SIG-M5 treated with dmso at 0.1 percent for 504 hours (cell line): ENCODE data around the gene THEMIS2.

Experiments
- DNase-seq: peaks from one replicate; lab custom pipeline; 2025; ENCODE audit not compliant: unreplicated experiment; lab: John Stamatoyannopoulos, UW

The THEMIS2 gene

DNA sequence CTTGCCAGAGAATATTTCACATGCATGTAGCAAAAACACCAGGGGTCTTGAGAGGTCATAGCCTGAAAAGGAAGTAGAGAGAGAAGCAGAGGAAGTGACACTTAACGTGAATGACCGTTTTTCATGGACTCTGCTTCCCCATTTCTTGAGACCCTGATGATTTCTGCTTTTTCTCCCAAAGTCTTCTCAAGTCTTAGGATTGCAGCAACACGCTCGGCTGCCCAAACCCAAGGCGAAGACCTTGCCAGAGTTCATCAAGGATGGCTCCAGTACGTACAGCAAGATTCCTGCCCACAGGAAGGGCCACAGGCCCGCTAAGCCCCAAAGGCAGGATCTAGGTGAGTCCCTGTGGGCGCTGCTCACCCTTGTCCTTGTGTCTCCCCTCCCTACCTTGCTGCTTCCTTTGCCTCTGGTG lies 12.8 kb downstream of the THEMIS2 start:
- peak; percentile 96 for DNase-seq

DNA sequence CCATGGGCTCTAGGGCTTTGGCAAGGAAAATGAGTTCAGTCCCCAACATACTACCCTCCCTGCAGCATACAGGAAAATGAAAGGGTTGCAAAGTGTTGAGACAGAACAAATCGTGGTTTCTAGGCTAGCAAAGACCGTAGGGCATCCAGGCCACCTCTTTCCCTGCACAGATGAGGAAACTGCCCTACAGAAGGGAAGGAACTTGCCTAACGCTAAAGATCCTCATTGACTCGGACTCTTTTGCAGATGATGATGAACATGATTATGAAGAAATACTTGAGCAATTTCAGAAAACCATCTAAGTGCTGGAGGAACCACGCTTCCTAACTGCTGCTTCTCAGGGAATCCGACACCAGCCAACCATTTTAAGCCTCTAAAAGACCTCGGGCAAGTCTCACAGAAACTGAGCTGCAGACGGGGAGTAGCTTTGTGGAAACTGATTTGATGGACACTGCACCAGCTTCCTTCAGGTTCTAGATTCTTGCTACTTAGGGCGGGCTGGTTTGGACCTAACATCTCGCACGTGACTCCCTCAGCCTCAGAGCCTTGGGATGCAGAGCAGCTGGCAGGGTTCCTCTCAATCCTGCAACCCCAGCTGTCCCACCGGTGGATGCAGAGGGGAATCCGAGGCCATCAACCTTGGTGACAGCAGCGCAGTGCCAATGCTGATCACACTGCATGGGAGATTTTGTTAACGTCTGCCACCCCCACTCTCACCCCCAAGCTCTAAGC lies 13.4 kb downstream of the THEMIS2 start:
- DNase-seq: peak; percentile 97

DNA sequence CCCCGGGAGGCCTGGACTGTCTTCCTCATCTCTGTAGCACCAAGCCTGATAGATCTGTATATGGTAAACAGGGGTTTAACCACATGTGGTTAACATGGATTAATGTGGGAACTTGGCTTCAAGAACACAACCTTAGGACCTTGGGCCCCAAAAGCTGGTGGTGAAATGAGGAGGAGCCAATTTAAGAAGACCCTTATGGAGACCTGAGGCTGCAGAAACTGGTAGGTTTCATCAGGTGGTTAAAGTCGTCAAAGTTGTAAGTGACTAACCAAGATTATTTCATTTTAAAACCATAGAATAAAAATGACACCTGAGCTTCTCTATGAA lies 14.0 kb downstream of the THEMIS2 start:
- peak; percentile 30 for DNase-seq

DNA sequence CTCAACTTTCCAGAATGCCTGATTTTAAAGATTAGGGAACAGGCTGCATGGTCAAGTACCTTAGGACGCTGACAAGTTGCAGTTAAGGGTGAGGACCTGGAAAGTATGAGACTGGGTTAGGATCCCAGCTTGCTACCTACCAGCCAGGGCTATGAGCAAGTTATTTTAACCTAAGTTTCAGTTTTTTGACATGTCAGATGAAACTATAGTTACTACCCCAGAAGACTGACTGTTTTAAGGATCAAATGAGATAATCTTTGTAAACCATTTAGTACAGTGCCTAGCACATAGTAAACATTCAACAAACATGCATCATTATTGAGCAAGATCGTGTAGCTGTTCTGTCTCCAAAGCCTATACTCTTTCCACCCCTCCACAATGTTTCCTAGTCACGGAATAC lies 14.4 kb downstream of the THEMIS2 start:
- no peak for DNase-seq

DNA sequence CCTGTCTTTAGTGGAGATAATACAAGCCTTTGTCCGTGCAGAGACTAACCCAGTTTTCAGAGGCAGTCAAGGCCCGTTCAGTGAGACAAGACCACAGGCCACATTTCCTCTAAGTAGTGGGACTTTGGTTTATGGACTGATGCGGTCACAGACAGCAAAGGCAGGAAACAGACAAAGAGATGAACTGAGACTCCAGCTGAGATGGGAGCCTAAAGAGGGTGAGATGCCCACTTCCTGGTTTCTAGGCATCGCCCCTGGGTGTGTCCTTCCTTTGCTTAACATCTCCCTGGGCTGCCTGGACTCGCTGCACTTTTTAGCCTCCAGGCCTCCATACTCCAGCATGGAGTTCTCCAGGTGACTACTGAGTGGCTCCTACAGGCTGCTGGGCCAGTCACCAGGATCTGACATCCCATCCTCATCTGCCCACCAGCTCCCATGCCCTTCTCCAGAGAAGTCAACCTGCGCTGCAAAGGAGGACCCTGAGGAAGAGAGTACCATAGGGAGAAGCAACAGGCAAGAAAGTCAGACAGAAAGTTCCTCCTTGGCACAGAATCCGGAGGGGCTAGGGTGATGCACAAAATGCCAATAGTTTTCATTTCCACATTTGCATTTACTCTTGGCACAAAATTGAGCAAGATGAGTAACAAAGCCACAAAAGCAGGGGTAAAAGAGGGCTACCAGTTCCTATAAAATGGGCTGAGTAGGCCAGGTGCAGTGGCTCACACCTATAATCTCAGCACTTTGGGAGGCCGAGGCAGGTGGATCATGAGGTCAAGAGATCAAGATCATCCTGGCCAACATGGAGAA lies 15.1 kb downstream of the THEMIS2 start:
- peak; percentile 93 for DNase-seq

DNA sequence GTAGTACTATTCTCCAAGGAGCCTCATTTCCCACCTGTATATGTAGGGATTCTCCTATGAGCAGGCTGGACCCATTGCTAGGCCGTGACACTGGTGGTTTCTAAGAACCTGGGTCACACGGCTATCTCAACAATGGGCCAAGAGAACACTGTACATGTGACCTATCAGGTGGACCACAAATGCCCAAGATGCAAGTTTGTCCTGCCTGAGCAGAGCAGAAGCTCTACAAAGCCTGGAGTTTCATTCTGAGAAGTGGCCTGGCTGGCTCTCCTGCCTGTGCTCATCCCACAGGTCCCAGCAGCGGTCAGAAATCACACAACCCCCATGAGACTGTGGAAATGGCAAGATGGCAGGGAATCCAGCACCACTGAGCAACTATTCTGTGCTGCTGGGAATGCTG lies 17.2 kb downstream of the THEMIS2 start:
- no peak for DNase-seq

DNA sequence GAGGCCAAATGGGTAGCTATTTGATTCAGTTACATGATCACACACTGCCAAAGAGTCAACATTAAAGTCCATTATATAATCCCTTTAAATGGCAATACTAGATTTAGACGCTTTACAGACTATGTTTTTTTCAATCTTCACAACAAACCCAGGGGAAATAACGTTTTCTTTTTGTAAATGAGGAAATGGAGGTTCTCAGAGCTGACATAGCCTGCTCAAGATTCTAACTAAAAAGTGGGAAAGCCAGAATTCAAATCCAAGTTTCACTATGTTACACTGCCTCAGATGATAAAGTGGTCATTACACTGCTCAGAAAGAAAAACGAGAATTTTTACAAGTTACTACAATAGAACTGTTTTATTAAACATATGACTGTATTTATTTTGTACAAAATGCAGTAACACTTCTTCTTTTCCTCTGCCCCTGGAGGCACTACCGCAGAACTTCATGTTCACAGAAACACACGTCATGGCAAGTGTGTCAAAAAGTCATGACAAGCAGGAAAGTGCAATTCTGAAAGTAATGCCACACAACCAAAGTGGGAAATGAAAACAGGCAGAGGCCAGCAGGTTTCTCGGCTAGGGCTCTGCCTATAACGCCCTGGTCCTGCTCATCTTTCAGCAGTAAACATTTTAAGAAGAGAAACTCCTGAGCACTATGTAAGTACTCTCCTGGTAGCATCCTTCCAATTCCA lies 19.0 kb downstream of the THEMIS2 start:
- peak; percentile 56 for DNase-seq

DNA sequence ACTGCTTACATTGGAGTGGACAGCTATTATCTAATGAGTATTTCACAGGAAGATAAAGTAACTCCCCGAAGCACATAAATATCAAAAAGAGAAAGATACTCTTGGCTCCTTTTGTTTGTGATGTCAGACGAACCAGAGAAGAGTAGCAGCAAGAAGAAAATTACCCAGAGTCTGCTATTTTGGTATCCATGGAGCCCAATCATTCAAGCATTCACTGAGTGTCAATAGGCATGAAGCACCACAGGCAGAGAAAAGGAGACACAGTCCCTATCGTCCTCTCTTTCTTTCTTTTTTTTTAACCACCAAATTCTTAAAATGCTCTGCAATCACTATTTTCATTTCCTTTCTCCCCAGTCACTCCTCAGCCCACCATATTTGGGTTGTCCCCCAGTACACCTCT lies 22.2 kb downstream of the THEMIS2 start:
- DNase-seq: no peak

DNA sequence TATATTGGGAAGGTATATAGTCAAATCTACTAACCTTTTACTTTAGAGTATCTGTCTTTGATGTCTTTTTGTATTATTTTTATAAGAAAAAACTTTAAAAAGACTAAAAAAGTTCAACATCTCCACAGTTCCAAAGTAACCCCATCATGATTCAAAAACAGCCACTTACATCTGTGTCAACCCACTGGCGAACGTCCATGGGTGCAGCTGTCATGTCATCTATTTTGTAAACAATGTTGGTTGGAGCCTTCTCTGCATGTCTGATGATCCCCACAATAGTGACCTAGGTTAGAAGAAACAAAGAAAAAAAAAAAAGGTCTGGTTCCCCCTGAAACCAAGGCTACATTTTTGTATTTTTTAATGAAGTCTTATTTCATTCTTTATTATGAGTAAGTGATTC lies 34.4 kb downstream of the THEMIS2 start:
- no peak for DNase-seq

DNA sequence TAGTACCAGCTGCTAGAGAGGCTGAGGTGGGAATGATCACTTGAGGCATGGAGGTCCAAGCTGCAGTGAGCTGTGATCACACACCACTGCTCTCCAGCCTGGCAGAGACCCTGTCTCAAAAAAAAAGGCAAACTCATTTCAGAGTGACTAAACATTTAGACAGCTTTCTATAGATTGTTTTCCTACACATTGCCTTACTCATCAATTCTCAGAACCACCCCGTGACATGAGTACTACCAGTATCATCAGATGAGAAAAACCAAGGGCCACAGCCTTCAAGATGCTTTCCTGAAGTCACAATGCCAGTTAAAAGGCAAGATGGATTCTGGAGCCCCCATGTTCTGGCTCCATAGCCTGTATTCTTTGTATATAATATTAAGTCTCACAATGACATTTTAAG lies 40.1 kb downstream of the THEMIS2 start:
- no peak for DNase-seq

DNA sequence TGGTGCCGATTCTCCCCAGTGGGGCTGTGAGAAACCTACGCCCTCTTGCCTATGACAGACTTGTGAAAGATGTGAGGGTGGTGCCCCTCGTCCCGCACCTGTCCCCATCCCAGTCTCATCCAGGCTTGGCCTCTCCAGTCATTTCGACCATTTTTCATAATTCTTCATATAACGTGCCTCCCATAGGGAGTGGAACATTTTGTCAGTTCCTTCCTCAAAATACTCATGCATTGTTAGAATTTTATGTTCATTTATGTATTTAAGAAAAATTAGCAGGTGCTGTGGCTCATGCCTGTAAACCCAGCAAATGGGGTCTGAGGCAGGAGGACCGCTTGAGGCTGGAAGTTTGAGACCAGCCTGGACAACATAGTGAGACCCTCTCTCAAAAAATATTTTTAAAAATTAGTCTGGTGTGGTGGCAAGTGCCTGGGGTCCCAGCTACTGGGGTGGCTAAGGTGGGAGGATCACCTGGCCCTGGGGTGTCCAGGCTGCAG lies 42.8 kb downstream of the THEMIS2 start:
- no peak for DNase-seq

DNA sequence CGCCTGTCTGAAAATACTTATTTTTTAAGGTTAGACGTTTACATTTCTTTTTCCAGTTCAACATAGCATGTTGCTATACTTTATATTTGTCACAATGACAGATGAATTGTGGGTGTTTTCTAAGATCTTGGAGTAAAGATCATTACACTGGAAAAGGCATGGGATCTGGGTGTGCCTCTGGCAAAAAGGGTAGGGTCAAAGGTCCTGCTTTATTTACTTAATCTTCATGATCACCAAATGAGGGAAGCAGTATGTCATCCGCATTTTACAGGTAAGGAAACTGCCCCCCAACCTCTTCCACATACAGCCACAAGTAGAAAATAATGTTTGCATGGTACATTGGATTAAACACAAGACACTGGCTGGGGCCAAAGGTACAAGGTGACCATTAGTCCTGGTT lies 49.9 kb downstream of the THEMIS2 start:
- no peak for DNase-seq

DNA sequence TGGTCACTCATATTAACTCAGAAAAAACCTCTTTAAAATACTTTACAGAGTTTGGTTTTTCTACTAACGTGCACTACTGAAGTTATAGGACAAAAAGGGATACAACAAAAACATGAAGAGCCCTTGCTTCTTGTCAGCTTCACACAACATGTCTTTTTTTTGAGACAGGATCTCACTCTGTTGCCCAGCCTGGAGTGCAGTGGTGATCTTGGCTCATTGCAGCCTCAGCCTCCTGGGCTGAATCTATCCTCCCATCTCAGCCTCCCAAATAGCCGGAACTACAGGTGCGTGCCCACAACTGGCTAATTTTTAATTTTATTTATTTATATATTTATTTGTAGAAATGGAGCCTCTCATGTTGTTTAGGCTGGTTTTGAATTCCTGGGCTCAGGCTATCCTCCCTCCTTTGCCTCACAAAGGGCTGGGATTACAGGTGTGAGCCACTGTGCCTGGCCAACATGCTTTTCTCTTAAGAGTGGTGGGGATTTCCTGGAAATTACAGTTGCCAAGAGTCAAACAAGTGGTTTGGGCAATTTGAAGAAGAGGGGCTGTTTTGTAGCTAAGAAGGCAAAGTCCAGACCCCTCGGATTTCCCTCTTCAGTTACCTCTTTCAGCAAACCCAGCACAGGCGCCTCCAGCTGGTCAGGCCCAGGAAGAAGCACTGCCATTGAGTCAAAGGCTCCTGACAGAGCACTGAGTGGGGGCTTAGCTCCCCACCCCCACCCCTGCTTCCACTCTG lies 56.0 kb downstream of the THEMIS2 start:
- no peak for DNase-seq

DNA sequence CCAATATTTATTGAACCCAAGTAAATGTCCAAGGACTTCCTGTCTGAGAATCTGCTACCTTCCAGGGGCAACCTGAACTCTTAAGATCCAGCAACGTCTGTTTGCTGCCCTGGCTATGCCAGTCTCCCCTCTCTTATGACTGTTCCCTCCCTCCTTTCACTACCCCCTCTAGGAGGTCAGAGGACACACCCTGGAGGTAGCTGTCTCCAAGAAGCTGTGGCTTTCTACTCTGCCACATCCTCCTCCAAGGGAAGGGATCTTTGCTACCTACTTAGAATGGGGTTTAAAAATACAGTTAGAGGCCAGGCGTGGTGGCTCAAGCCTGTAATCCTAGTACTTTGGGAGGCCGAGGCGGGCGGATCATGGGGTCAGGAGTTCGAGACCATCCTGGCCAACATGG lies 58.8 kb downstream of the THEMIS2 start:
- DNase-seq: no peak

DNA sequence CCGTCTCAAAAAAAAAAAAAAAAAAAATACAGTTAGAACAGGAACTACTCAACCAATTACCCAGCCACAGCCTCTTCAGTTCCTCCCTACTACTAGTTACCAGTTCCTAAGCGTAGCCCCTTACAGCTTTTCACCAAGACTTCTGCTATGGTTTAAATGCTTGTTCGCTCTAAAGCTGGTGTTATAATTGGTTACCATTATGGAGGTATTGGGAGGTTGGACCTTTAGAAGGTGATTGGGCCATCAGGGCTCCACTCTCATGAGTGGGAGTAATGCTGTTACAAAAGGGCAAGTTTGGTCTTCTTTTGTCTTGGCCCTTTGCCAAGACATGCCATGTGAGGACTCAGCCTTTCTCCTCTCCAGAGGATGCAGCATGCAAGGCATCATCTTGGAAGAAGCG lies 59.4 kb downstream of the THEMIS2 start:
- DNase-seq: peak; percentile 70

DNA sequence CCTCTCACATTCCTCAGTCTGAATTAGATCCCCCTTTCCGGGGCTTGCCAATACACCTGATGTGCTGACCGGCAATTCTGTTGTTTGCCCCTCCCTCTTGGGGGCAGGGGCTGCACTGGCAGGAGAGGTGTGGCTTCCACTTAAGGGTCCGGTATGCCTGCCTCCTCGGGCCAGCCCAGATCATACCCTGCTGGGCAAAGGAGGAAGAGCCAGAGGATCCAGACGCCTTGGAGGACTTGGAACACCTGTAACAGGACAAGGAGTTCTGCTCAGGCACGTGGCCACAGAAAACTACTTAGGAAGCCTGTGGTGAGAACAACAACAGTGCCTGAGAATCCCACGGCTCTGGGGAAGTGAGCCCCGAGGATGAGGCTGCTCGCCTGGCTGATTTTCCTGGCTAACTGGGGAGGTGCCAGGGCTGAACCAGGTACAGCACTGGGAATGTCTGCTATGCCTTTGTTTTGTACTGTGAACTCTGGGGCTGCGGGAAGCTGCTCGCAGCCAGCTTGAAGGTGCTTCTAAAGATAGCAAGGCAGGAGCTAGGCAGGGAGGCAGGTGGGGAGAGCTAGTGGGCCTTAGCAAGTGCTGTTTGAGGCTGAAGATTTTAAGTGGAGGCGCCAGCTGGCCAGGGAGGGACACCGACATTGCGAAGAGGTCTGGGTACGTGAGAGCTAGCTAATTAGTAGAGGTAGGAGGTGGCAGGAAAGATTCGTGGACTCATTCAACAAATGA lies 62.6 kb downstream of the THEMIS2 start, which contains the start of gene SMPDL3B:
TSS of gene SMPDL3B (plus strand) at position 183 of the 732 bp plus-strand sequence. CDS start at position 367, 184 bp downstream.
- DNase-seq: no peak

DNA sequence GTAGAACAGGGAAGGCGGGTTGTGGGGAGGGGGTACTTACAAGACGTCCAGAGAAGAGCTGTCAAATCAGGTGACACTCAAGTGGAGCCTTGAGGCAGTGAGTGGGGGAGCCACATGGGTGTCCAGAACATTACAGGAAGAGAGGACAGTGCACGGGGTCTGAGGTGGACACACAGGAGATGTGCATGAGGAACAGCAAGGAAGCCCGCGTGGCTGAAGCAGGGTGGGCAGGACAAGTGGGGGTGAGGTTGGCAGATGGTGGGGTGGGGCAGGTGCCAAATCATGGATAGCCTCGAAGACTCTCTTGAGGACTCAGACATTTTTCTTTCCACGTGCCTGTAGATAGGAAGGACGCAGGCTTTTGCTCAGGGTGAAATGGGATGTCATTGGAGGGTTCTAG lies 63.4 kb downstream of the THEMIS2 start:
- no peak for DNase-seq
